Endothelial cell of umbilical vein (primary cell): ENCODE data around the gene CXCR4. TPM values are rescaled to one million over a fixed set of nuclear protein-coding genes. Genes with fewer than 3 reads are reported as not detected.

Experiments used
- BruUV-seq: library from RNA; stranded (reverse); fragments of 400-500 nt; replicated peaks from 2 replicates; lab custom pipeline; 2021; lab: Mats Ljungman, UMichigan
- CTCF ChIA-PET: fragments of 300-600, 350-600 bp; sonication (Branson Sonifier 250); formaldehyde crosslinking; loops from one replicate; lab custom pipeline; 2021; ENCODE audit warnings: antibody characterized with exemption, inconsistent platforms; lab: Charles Lee
- POLR2A ChIA-PET: fragments of 300-600, 350-600 bp; sonication (Branson Sonifier 250); formaldehyde crosslinking; loops from one replicate; lab custom pipeline; 2021; ENCODE audit warnings: antibody characterized with exemption, inconsistent platforms; lab: Charles Lee
- DNase-seq: peaks from one replicate; pipeline ENCODE4 v3.0.0-alpha.2; 2011; ENCODE audit warnings: low read depth, low spot score
- FAIRE-seq: peaks from 2 replicates; lab custom pipeline; 2011; peaks lifted over from hg19 to GRCh38; lab: Jason Lieb, UNC
- H2AFZ ChIP-seq: 2 replicates; pipeline ENCODE4 v1.6.0; 2012; ENCODE audit warnings: low read depth, low read length, control low read depth, inconsistent platforms
- H3K27ac ChIP-seq: 2 replicates; pipeline ENCODE4 v1.5.1; 2011; ENCODE audit warnings: low read depth, mild to moderate bottlenecking, control low read depth, low read length, moderate library complexity; ENCODE audit not compliant: insufficient read depth
- H3K27me3 ChIP-seq, 2 experiments: 2 replicates each; pipeline versions ENCODE4 v1.6.0 to v1.6.1; 2011; ENCODE audit warnings: low read length in 2 of 2, mixed read lengths in 1 of 2; ENCODE audit not compliant: control insufficient read depth in 2 of 2, insufficient read depth in 2 of 2
- H3K36me3 ChIP-seq, 2 experiments: 2 replicates in 1 of 2; 3 replicates in 1 of 2; pipeline ENCODE4 v1.5.1; 2011; ENCODE audit warnings: low read length in 2 of 2, mild to moderate bottlenecking in 1 of 2, moderate library complexity in 1 of 2; ENCODE audit not compliant: control insufficient read depth in 2 of 2, insufficient read depth in 2 of 2; ENCODE audit errors: extremely low read depth in 1 of 2
- H3K4me1 ChIP-seq: 3 replicates; pipeline ENCODE4 v1.5.1; 2011; ENCODE audit warnings: mild to moderate bottlenecking, low read length; ENCODE audit not compliant: control insufficient read depth, insufficient read depth; ENCODE audit errors: extremely low read depth
- H3K4me2 ChIP-seq: 2 replicates; pipeline ENCODE4 v1.6.1; 2011; ENCODE audit warnings: low read length, control low read depth, mixed read lengths; ENCODE audit not compliant: insufficient read depth
- H3K4me3 ChIP-seq, 3 experiments: fragments of 200-600 bp in 1 of 3; sonication (generic), shearing (Covaris generic) in 1 of 3; replicated peaks in 1 of 3; 2 replicates each; pipeline ENCODE4 v1.5.1; 2011 to 2016; ENCODE audit warnings: control low read depth in 3 of 3, low read length in 3 of 3, mild to moderate bottlenecking in 2 of 3, inconsistent platforms in 1 of 3, low read depth in 1 of 3, moderate library complexity in 1 of 3; ENCODE audit not compliant: insufficient read depth in 1 of 3
- H3K79me2 ChIP-seq: 2 replicates; pipeline ENCODE4 v1.6.0; 2012; ENCODE audit warnings: low read length, inconsistent platforms; ENCODE audit not compliant: control insufficient read depth, insufficient read depth
- H3K9ac ChIP-seq: replicated peaks from 2 replicates; pipeline ENCODE3; 2011; ENCODE audit warnings: low read length, control low read depth; ENCODE audit not compliant: insufficient read depth; ENCODE audit errors: extremely low read depth
- H3K9me1 ChIP-seq: replicated peaks from 3 replicates; pipeline ENCODE4 v1.6.0; 2011; ENCODE audit warnings: mild to moderate bottlenecking, low read length; ENCODE audit not compliant: control insufficient read depth, insufficient read depth; ENCODE audit errors: extremely low read depth
- H3K9me3 ChIP-seq: replicated peaks from 2 replicates; pipeline ENCODE4 v1.5.1; 2012; ENCODE audit warnings: low read length, inconsistent platforms; ENCODE audit not compliant: control insufficient read depth, insufficient read depth
- H4K20me1 ChIP-seq: replicated peaks from 2 replicates; pipeline ENCODE3; 2011; ENCODE audit warnings: mild to moderate bottlenecking, low read length; ENCODE audit not compliant: control insufficient read depth, insufficient read depth; ENCODE audit errors: extremely low read depth
- EZH2 ChIP-seq: IDR thresholded peaks from 2 replicates; pipeline ENCODE4 v1.6.1; 2012; ENCODE audit warnings: borderline replicate concordance, low read depth, mild to moderate bottlenecking, moderate library complexity, low read length, inconsistent platforms; ENCODE audit not compliant: severe bottlenecking
- FOS ChIP-seq: IDR thresholded peaks from 2 replicates; pipeline ENCODE4 v1.6.1; 2011; ENCODE audit warnings: mild to moderate bottlenecking, low read length, moderate library complexity, borderline replicate concordance; ENCODE audit not compliant: insufficient read depth
- GATA2 ChIP-seq: IDR thresholded peaks from 2 replicates; pipeline ENCODE4 v1.7.0; 2011; ENCODE audit warnings: low read depth, mild to moderate bottlenecking, moderate library complexity, mixed read lengths, low read length; ENCODE audit not compliant: insufficient read length, insufficient read depth
- JUN ChIP-seq: IDR thresholded peaks from 2 replicates; pipeline ENCODE4 v1.6.1; 2011; ENCODE audit warnings: borderline replicate concordance, low read depth; ENCODE audit not compliant: insufficient read length, insufficient read depth
- MYC ChIP-seq: IDR thresholded peaks from one replicate; pipeline ENCODE4 v1.6.1; 2011; ENCODE audit warnings: mild to moderate bottlenecking, low read depth, low read length
- POLR2A ChIP-seq: IDR thresholded peaks from 2 replicates; pipeline ENCODE4 v1.6.1; 2012; ENCODE audit warnings: low read depth, mild to moderate bottlenecking, control low read depth, low read length
- POLR2AphosphoS5 ChIP-seq: IDR thresholded peaks from 2 replicates; pipeline ENCODE4 v1.6.1; 2012; ENCODE audit warnings: low read depth, mild to moderate bottlenecking, control low read depth, low read length, moderate library complexity; ENCODE audit not compliant: insufficient read depth
- dilution Hi-C: fragments of 300-500 bp; cut with MboI; formaldehyde crosslinking; loops from one replicate; pipeline ENCODE4 v1.15.0; 2019; ENCODE audit warnings: low sequenced_read_pairs; ENCODE audit not compliant: extremely low pct_ligation_motif_present
- intact Hi-C: fragments of 100-400 bp; cut with micrococcal nuclease; formaldehyde crosslinking; loops from one replicate; pipeline ENCODE4 v1.10.0; 2022
- polyA plus RNA-seq, 4 experiments: library from polyadenylated mRNA; depleted of rRNA in 3 of 4; stranded (reverse) in 3 of 4; unstranded in 1 of 4; fragments of >200 nt; gene quantifications; 2 replicates each; pipeline versions ENCODE4 v1.2.1 to v1.2.3, GENCODE V29; 2011 to 2012; ENCODE audit warnings: missing spikeins in 1 of 4
- total RNA-seq: library from RNA; stranded (reverse); gene quantifications from 2 replicates; pipeline ENCODE4 v1.2.3, GENCODE V29; 2021
- TF ChIP-seq, protein P1 (sequence below), 2 donors: IDR thresholded peaks; 1 replicate in 1 of 2; 2 replicates in 1 of 2; pipeline ENCODE4 v1.5.1; 2011; ENCODE audit warnings: low read length in 2 of 2, mild to moderate bottlenecking in 2 of 2, moderate library complexity in 2 of 2, control low read depth in 1 of 2, inconsistent platforms in 1 of 2, low read depth in 1 of 2; ENCODE audit not compliant: insufficient read depth in 1 of 2; ENCODE audit errors: extremely low read depth in 1 of 2
- TF ChIP-seq, protein P2 (sequence below): IDR thresholded peaks from 2 replicates; pipeline ENCODE4 v1.6.1; 2011; ENCODE audit not compliant: insufficient read depth, insufficient read length

Gene CXCR4
- total and polyA plus RNA-seq, 2 donors (not counting 3 experiments of a cell fraction or from before 2014, with no cell fraction given) = 42.2 to 52.4 TPM

DNA sequence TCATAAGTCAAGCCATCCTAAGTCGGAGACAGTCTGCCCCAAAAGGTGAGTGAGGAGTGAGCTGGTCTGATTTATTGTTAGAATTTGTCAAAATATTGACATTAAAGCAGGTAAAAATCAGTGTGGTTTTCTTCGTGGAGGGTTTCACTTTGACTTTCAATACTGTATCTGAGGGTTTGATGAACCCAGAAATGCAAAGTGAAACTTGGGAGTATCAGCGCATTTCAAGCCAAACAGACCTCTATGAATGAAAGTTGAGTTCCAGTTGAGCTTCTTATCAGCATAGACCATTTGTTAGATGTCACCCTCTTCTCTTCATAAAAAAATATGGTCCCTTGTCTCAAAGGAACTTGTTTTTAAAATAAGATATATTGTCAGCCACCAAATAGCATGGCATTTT is 21.7 kb upstream of the CXCR4 start:
- POLR2A ChIA-PET = no interaction called here

More for the DNA sequence above, 21.7 kb upstream of the CXCR4 start:
- no peak for TF ChIP-seq JUN
- no peak for TF ChIP-seq EZH2
- TF ChIP-seq MYC = no peak
- TF ChIP-seq POLR2AphosphoS5 = no peak
- TF ChIP-seq, protein P1, sequence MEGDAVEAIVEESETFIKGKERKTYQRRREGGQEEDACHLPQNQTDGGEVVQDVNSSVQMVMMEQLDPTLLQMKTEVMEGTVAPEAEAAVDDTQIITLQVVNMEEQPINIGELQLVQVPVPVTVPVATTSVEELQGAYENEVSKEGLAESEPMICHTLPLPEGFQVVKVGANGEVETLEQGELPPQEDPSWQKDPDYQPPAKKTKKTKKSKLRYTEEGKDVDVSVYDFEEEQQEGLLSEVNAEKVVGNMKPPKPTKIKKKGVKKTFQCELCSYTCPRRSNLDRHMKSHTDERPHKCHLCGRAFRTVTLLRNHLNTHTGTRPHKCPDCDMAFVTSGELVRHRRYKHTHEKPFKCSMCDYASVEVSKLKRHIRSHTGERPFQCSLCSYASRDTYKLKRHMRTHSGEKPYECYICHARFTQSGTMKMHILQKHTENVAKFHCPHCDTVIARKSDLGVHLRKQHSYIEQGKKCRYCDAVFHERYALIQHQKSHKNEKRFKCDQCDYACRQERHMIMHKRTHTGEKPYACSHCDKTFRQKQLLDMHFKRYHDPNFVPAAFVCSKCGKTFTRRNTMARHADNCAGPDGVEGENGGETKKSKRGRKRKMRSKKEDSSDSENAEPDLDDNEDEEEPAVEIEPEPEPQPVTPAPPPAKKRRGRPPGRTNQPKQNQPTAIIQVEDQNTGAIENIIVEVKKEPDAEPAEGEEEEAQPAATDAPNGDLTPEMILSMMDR (IDR thresholded peaks at IDR 0.05; ENCODE audit: extremely low read depth in 1 of 2, insufficient read depth in 1 of 2, low read depth in 1 of 2, low read length in 2 of 2) = no peak
- no peak for TF ChIP-seq FOS
- TF ChIP-seq, protein P2, sequence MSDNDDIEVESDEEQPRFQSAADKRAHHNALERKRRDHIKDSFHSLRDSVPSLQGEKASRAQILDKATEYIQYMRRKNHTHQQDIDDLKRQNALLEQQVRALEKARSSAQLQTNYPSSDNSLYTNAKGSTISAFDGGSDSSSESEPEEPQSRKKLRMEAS = no peak
- no peak for TF ChIP-seq POLR2A
- no peak for TF ChIP-seq GATA2
- DNase-seq = no peak
- Histone ChIP-seq H3K36me3 (no peaks in the 10 kb centered on the region), H3K9ac (no peak overlapping the region), H4K20me1 (no peaks in the 10 kb centered on the region), H3K27ac (no peak overlapping the region), H3K79me2 (no peaks in the 10 kb centered on the region), H3K9me3 (no peaks in the 10 kb centered on the region), H2AFZ (no peak overlapping the region), H3K9me1 (no peaks in the 10 kb centered on the region), H3K4me1 (no peaks in the 10 kb centered on the region), H3K4me2 (no peak overlapping the region), H3K4me3 (no peak overlapping the region), H3K27me3 (peaks cover 0 to 4% of the 10 kb centered on the region in 2 experiments)
- CTCF ChIA-PET = no interaction called here
- BruUV-seq = no TSS peak
- no peak for FAIRE-seq
- dilution Hi-C loops = no loop called here
- intact Hi-C loops = no loop called here
